ENCODE measurements around the gene TEX11.
"Not testable (repeated sequence)": the region's sequence is repeated elsewhere in the genome, so short reads cannot be mapped to it uniquely, and the experiment has no call there.

TEX11 gene

GRCh38 chrX:70908541-70908940, at the start of gene TEX11:
TSS of gene TEX11 (minus strand) at chrX:70908711. CDS start at chrX:70907789, 922 bp downstream.
- DNase-seq: no peak

GRCh38 chrX:70954871-70955270, 46.4 kb upstream of the TEX11 start:
- no peak for DNase-seq

- no peak for DNase-seq
These were observed 15.9 kb upstream of the TEX11 start for GRCh38 chrX:70924294-70924911.

GRCh38 chrX:70922774-70923473, 14.4 kb upstream of the TEX11 start:
- DNase-seq: no peak

GRCh38 chrX:70921709-70922352, 13.3 kb upstream of the TEX11 start:
- no peak for DNase-seq

GRCh38 chrX:70916754-70917153, 8.2 kb upstream of the TEX11 start:
- no peak for DNase-seq

GRCh38 chrX:70907900-70908299, 611 bp downstream of the TEX11 start:
- no peak for DNase-seq

- DNase-seq: no peak
These were observed 7.0 kb downstream of the TEX11 start for GRCh38 chrX:70901465-70901864.

GRCh38 chrX:70890441-70890840, 18.1 kb downstream of the TEX11 start:
- not testable (repeated sequence) for DNase-seq

GRCh38 chrX:70878902-70879301, 29.6 kb downstream of the TEX11 start:
- no peak for DNase-seq

- no peak for DNase-seq
These were observed 56.2 kb downstream of the TEX11 start for GRCh38 chrX:70852294-70852693.

- not testable (repeated sequence) for DNase-seq
These were observed 64.4 kb downstream of the TEX11 start for GRCh38 chrX:70844081-70844480.

- DNase-seq: not testable (repeated sequence)
These were observed 64.9 kb downstream of the TEX11 start for GRCh38 chrX:70843620-70844019.

- no peak for DNase-seq
These were observed 73.9 kb downstream of the TEX11 start for GRCh38 chrX:70834589-70834988.

GRCh38 chrX:70826715-70827114, 81.8 kb downstream of the TEX11 start:
- no peak for DNase-seq

- no peak for DNase-seq
These were observed 83.1 kb downstream of the TEX11 start for GRCh38 chrX:70825366-70825765.

GRCh38 chrX:70808942-70809940, 99.3 kb downstream of the TEX11 start:
- DNase-seq: no peak

GRCh38 chrX:70806081-70806480, 102.4 kb downstream of the TEX11 start:
- no peak for DNase-seq

GRCh38 chrX:70796742-70797141, 111.8 kb downstream of the TEX11 start:
- DNase-seq: not testable (repeated sequence)

- no peak for DNase-seq
These were observed 134.3 kb downstream of the TEX11 start for GRCh38 chrX:70774223-70774622.

- no peak for DNase-seq
These were observed 138.8 kb downstream of the TEX11 start for GRCh38 chrX:70769659-70770227.

GRCh38 chrX:70762285-70762684, 146.2 kb downstream of the TEX11 start:
- no peak for DNase-seq
